Pons (tissue), 1 donor: ENCODE measurements around the gene F12.

Experiments
- DNase-seq: peaks from one replicate; pipeline ENCODE4 v3.0.0-alpha.2; 2016; ENCODE audit warnings: low spot score

Gene F12

DNA sequence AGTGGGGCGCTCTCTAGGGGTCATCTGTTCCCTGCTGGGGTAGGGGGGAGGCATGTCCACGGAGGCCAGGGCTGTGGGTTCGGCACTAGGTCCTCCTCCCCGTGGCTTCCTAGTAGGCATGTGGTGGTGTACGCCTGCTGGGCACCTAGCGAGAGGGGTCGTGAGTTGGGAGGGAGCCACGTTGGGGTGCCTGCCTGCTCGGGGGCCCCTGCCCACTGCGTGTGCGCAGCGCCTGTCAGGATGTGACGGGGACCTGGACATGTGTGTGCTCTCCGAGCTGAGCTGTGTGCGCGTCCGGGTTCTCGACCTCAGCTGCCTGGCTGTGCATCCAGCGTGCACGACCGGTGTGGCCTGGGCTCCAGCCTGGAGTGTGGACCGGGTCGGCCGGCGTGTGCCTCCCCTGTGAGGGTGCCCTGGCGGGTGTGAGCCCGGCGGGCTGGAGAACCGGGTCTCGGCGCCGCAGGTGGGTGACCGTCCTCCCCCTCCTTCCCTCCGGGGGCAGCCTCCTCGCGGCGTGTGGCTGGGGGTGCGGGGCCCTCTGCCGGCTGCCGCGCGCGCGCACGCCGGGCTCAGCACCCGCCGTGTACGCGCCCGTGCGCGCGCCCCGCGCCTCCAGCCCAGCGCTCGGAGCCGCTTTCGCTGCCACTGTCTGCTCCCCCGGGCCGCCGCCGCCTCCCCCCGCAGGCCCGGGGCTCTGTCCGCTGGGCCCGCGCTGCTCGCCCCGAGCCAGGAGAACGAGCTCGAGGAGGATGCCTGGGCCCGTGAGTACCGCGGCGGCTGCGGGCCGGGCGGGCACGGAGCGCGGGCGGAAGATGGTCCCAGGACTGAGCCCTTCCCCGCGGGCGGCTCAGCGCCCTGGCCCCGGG lies 37.1 kb upstream of the F12 start, which contains the start of gene PRR7:
TSS of gene PRR7 (plus strand) at position 615 of the 866 bp plus-strand sequence. CDS start 8,254 bp downstream, outside the sequence.
- DNase-seq = peak; percentile 65

GRCh38 chr5:177445917-177446199 lies 36.5 kb upstream of the F12 start:
- no peak for DNase-seq

DNA sequence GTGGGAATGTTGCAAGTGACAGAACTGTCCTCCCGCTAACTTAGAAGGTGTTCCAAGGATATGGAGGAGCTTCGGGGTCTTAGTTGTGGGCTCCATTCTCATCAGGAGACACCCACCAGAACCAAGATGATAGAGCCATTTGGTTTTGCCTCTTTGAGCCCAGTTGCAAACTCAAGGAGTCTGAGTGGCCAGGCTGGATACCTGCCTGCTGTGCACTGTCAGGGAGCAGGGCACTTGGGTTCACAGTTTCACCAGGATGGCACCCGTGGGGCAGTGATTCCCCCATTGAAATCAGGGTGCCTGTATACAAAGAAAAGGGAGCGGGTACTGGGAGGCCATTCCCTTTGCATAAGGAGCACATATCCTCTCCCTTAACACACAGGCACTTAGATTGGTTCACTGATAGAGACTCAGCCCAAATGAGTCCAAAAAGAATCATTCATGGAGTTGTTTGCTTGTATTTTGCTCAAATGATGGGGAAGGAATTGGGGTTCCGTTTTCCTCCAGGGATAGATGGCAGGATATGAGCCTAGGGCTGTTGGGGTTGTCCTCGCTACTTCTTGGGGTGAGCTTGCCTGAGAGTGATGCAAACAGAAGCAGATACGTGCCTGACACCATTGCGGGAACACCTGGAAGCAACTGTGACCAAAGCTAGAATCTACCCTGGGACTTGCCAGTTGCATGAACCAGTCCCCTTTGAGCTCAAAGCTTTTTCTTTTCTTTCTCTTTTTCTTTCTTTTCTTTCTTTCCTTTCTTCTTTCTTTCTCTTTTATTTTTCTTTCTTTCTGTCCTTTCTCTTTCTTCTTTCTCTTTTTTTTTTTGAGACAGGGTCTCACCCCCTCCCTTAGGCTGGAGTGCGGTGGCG lies 35.9 kb upstream of the F12 start:
- no peak for DNase-seq

- DNase-seq = no peak
Observed at GRCh38 chr5:177444106-177445051, 35.0 kb upstream of the F12 start.

DNA sequence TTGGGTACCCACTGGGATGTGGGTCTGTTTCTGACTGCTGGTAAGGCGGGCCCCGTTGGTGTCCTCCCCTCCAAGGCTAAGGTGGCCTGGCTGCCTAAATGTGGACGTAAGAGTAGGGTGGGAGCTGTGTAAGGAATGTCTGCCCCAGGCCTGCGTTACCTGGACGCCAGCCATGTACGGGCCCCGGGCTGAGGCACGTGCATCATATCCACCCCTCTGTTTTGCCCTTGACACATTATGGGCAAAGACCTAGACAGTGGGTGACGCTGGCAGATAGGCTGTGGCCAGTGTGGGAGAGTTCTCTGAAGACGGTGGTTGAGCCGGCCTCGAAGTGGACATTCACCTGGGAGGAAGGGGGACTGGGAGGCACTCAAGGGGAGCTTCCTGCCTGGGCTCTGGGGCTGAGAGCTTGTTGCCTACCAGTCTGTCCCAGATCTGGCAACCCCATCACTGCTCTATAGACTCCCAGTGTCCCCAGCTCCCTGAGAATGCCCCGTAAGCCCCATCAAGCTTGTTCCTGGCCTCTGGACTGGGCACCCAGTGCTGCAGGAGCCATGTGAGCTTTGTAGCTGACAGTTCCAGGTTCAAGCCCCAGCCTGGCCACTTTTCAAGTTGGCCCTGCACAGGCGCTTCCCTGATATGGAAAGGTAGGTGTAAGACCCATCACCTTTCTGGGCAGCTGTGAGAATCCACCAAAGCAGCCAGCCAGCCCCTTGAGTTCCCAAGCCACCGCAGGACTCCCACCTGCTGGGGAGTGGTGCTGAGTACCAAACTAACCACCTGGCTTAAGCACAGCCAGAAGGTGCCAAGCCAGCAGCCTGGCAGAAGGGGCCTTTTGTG lies 34.0 kb upstream of the F12 start:
- DNase-seq = no peak

GRCh38 chr5:177442066-177442826 lies 32.9 kb upstream of the F12 start:
- no peak for DNase-seq

GRCh38 chr5:177440990-177441780 lies 31.8 kb upstream of the F12 start:
- DNase-seq = no peak

DNA sequence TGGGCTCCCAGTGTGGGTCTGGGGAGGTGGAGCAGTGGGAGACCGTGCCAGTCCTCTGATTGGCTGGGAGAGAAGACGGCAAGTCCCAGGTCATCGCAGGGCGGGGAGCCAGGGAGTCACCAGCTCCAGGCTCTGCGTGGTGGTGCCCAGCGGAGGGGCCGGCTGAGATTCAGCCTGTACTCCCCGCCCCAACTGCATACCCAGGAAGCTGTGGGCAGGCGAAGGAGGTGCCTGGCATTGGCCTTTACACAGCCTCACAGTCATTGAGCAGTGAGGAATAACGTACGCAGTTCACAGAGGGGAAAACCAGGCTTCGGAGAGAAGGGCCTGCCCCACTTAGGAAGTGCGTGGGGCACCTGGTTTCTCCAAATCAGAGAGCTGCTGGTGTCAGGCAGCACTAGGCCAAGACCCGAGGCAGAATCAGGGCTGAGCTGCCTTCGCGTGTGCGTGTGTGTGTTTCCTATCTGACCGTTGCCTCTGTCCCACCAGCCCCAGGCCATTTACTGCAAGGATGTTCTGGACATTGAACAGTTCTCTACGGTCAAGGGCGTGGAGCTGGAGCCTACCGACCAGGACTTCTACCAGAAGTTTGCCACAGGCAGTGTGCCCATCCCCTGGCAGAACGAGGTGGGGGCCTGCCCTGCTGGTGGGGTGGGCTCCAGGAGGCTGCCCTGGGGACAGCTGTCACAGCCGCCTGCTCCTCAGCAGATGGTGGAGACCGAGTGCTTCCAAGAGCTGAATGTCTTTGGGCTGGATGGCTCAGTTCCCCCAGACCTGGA lies 31.0 kb upstream of the F12 start:
- no peak for DNase-seq

GRCh38 chr5:177439518-177440053 lies 30.2 kb upstream of the F12 start:
- no peak for DNase-seq

DNA sequence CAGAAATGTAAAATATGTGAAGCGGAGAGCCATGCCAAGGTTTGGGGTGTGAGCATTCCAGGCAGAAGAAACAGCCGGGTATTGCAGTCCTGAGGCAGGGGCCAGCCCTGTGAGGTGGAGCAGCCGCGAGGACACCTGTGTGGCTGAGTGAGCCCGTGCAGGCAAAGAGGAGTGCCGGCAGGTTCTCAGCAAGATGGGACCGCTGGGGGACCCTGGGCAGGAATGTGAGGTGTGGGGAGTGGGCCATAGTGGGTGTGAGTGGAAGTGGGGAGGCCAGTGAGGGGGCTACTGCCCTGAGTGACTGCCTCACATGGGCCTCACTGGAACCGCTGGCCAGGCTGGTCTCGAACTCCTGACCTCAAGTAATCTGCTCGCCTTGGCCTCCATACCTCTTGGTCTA lies 29.1 kb upstream of the F12 start:
- DNase-seq = no peak

DNA sequence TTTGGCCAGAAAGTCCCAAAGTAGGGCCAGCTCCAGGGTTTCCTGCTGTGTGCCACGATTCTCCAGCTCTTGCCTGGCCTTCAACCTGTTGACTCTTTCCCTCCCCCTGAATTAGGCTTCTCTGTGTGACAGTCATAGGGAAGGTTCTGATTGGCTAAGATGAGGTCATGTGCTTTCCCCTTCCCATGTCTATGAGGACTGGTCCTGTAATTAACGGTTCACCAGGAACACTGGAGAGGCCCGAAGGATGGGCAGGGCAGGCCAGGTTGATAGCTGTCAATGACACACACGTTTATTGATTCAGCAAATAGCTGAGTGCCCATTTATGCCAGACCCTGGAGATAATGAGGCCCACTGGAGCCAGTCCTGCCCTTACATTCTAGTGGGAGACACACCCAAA lies 28.3 kb upstream of the F12 start:
- DNase-seq = no peak

GRCh38 chr5:177435847-177436536 lies 26.6 kb upstream of the F12 start:
- no peak for DNase-seq

- DNase-seq = no peak
Observed at GRCh38 chr5:177434942-177435738, 25.8 kb upstream of the F12 start.

DNA sequence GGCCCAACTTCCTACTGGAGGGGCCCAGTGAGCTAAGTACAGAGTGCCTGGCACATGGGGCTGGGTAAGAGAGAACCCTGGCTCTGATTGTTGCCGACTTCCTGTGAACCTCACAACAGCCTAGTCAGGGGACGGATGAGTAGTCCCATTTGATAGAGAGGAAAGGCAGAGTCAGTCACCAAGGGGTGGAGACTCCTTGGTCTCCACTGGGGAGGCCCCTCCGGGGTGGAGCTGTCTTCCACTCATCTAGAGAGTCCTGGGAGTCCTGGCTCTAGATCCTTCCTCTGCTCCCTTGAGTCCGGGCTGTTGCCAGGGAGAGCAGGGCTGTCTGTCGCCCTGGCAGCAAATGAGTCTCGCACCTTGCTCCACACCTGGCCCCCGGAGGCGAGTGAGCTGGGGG lies 25.1 kb upstream of the F12 start:
- no peak for DNase-seq

DNA sequence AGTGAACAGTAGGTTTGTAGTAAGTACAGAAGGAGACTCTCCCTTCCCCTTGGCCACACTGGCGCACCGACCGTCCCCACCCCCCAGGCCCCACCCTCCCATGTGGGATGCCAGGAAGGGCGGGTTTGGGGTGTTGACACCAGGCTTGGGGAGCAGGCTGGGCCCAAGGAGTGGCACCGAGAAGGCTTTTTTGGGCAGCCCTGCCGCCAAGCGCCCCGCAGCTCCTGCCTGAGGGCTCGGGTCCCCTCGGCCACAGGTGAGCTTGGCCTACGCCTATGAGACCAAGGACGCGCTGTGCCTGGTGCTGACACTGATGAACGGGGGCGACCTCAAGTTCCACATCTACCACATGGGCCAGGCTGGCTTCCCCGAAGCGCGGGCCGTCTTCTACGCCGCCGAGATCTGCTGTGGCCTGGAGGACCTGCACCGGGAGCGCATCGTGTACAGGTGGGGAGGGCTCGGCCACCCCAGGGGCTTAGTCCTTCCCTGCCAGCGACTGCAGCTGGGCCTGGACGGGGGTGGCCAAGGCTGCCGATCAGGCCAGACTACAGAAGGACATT lies 24.4 kb upstream of the F12 start:
- DNase-seq = no peak

DNA sequence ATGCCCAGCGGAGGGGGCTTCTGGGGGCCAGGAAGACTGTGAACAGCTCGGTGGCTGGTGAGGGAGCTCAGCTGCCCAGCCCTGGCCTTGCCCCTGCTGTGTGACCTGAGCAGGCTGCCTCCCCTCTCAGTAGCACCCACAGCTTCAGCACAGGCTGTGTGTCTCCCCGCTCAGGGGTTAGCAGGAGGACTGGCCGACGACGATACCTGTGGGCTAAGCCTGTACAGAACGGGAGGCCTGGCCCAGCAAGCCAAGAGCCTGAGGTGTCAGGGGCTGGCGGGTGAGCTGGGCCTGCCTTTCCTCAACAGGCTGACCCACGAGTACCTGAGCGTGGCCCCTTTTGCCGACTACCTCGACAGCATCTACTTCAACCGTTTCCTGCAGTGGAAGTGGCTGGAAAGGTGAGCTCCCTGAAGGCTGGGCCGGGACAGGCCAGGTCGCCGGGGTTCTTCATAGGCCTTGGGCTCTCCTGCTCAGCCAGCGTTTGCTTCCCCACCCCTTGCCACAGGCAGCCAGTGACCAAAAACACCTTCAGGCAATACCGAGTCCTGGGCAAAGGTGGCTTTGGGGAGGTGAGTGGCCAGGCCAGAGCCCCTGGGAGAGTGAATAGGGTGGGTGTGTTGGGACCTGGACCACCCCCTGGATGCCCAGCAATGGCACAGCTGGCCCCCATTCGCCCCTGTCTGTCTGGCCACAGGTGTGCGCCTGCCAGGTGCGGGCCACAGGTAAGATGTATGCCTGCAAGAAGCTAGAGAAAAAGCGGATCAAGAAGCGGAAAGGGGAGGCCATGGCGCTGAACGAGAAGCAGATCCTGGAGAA lies 23.7 kb upstream of the F12 start:
- DNase-seq = no peak
